CD4-positive, alpha-beta T cell (primary cell): ENCODE measurements around the gene SCGB1A1. TPM values are rescaled to one million over a fixed set of nuclear protein-coding genes. Genes with fewer than 3 reads are reported as not detected.

Source experiments
- ATAC-seq: fragments of 200-7000 bp; cut with Tn5 transposase; one replicate; pipeline ENCODE4 v1.10.0; 2022; ENCODE audit warnings: mild to moderate bottlenecking; ENCODE audit not compliant: poor library complexity
- CTCF ChIA-PET: fragments of 350-600 bp; sonication (Branson Sonifier 250); formaldehyde crosslinking; loops from one replicate; lab custom pipeline; 2021; ENCODE audit warnings: antibody characterized with exemption, inconsistent platforms; lab: Charles Lee
- POLR2A ChIA-PET: fragments of 350-600 bp; sonication (Branson Sonifier 250); formaldehyde crosslinking; loops from one replicate; lab custom pipeline; 2021; ENCODE audit warnings: antibody characterized with exemption, inconsistent platforms; lab: Charles Lee
- DNase-seq, 14 experiments: peaks; one replicate each; pipeline ENCODE4 v3.0.0-alpha.2; 2013 to 2020; ENCODE audit warnings: mixed read lengths in 2 of 14
- H3K27ac ChIP-seq, 2 donors: one replicate each; pipeline versions ENCODE4 v1.5.1 to v1.7.0; 2013; ENCODE audit warnings: low read length in 2 of 2, low read depth in 1 of 2, mild to moderate bottlenecking in 1 of 2
- H3K27me3 ChIP-seq, 2 experiments: 1 replicate in 1 of 2; 2 replicates in 1 of 2; pipeline versions ENCODE4 v1.6.1 to v1.7.0; 2013; ENCODE audit warnings: low read length in 2 of 2, control low read depth in 1 of 2, mild to moderate bottlenecking in 1 of 2, moderate library complexity in 1 of 2; ENCODE audit not compliant: insufficient read depth in 2 of 2, control insufficient read depth in 1 of 2
- H3K36me3 ChIP-seq: one replicate; pipeline ENCODE4 v1.6.1; 2013; ENCODE audit warnings: low read length, control low read depth; ENCODE audit not compliant: insufficient read depth
- H3K4me1 ChIP-seq: one replicate; pipeline ENCODE4 v1.6.1; 2013; ENCODE audit warnings: low read length, control low read depth; ENCODE audit not compliant: insufficient read depth
- H3K4me3 ChIP-seq: one replicate; pipeline ENCODE4 v1.5.1; 2013; ENCODE audit warnings: mild to moderate bottlenecking, low read length, moderate library complexity
- H3K9me3 ChIP-seq, 2 experiments: 1 replicate in 1 of 2; 2 replicates in 1 of 2; pipeline versions ENCODE4 v1.6.1 to v1.7.0; 2013; ENCODE audit warnings: low read length in 2 of 2, mild to moderate bottlenecking in 2 of 2, control low read depth in 1 of 2, moderate library complexity in 1 of 2; ENCODE audit not compliant: control insufficient read depth in 1 of 2, insufficient read depth in 1 of 2
- H3K27ac Mint-ChIP-seq: one replicate; pipeline ENCODE4 v1.8.0; 2020; ENCODE audit warnings: mixed read lengths
- H3K27me3 Mint-ChIP-seq: one replicate; pipeline ENCODE4 v1.8.0; 2021; ENCODE audit warnings: mixed read lengths
- H3K36me3 Mint-ChIP-seq: one replicate; pipeline ENCODE4 v1.8.0; 2021; ENCODE audit warnings: low read depth, mixed read lengths
- H3K4me1 Mint-ChIP-seq: one replicate; pipeline ENCODE4 v1.8.0; 2021; ENCODE audit warnings: low read depth, mixed read lengths
- H3K4me3 Mint-ChIP-seq: one replicate; pipeline ENCODE4 v1.8.0; 2020; ENCODE audit warnings: mild to moderate bottlenecking, mixed read lengths
- H3K9me3 Mint-ChIP-seq: one replicate; pipeline ENCODE4 v1.8.0; 2020; ENCODE audit warnings: mixed read lengths
- CTCF ChIP-seq: fragments of 200-600 bp; IDR thresholded peaks from one replicate; pipeline ENCODE4 v1.8.0; 2022; ENCODE audit warnings: antibody characterized with exemption, mild to moderate bottlenecking
- intact Hi-C, 2 experiments: fragments of 100-400 bp; cut with DNase I in 1 of 2; cut with micrococcal nuclease in 1 of 2; formaldehyde crosslinking; loops; one replicate each; pipeline versions ENCODE4 v1.15.1 to v1.9.0; 2023 to 2025; cut with DNase I, micrococcal nuclease
- total RNA-seq, 174 experiments: library from RNA in 2 of 174; stranded (reverse) in 2 of 174; gene quantifications; one replicate each; pipeline ENCODE4 v1.2.3 and lab custom pipeline; 2021 to 2026

SCGB1A1 gene
- total RNA-seq, 2 experiments from 2014 or later, result not detected

GRCh38 chr11:62459080-62459479 is 40.2 kb downstream of the SCGB1A1 start:
- Mint-ChIP-seq H3K27me3 (no peaks in the 10 kb centered on the region), H3K4me1 (no peaks in the 10 kb centered on the region), H3K9me3 (no peaks in the 10 kb centered on the region), H3K27ac (no peak overlapping the region), H3K36me3 (no peaks in the 10 kb centered on the region), H3K4me3 (no peak overlapping the region)
- ATAC-seq (no peak), DNase-seq (no peak)
- Histone ChIP-seq H3K36me3 (no peaks in the 10 kb centered on the region), H3K27ac (no peak overlapping the region), H3K9me3 (no peaks in the 10 kb centered on the region), H3K4me3 (no peak overlapping the region), H3K4me1 (no peaks in the 10 kb centered on the region), H3K27me3 (no peaks in the 10 kb centered on the region)
- CTCF ChIA-PET, result no interaction called here
- intact Hi-C loops, result no loop called here
- POLR2A ChIA-PET, result no interaction called here
- no peak for TF ChIP-seq CTCF

GRCh38 chr11:62461740-62462507 is 43.1 kb downstream of the SCGB1A1 start:
- Histone ChIP-seq H3K4me3 (no peak overlapping the region), H3K27me3 (no peaks in the 10 kb centered on the region), H3K27ac (no peak overlapping the region), H3K36me3 (no peaks in the 10 kb centered on the region), H3K4me1 (no peaks in the 10 kb centered on the region), H3K9me3 (no peaks in the 10 kb centered on the region)
- H3K4me3 Mint-ChIP-seq, result no peak overlapping the region
- ChIA-PET CTCF (interaction anchor here (0.7 to 2.1 kb wide), 2 partner anchors 37 to 241 kb away, joined by 3 to 7 read pairs; no protein-coding TSS in a partner anchor), POLR2A (no interaction called here)
- ATAC-seq, result no peak
- H3K36me3 Mint-ChIP-seq, result no peaks in the 10 kb centered on the region
- H3K27ac Mint-ChIP-seq, result no peak overlapping the region
- intact Hi-C loops, result no loop called here
- H3K9me3 Mint-ChIP-seq, result no peaks in the 10 kb centered on the region
- no peaks in the 10 kb centered on the region for H3K27me3 Mint-ChIP-seq
- TF ChIP-seq CTCF, result no peak
- H3K4me1 Mint-ChIP-seq, result no peaks in the 10 kb centered on the region
- no peak for DNase-seq

- ATAC-seq (no peak), DNase-seq (no peak)
- Mint-ChIP-seq H3K9me3 (no peaks in the 10 kb centered on the region), H3K36me3 (no peaks in the 10 kb centered on the region), H3K27me3 (no peaks in the 10 kb centered on the region), H3K4me3 (no peak overlapping the region), H3K4me1 (no peaks in the 10 kb centered on the region), H3K27ac (no peak overlapping the region)
- Histone ChIP-seq H3K27me3 (no peaks in the 10 kb centered on the region), H3K4me1 (no peaks in the 10 kb centered on the region), H3K36me3 (no peaks in the 10 kb centered on the region), H3K27ac (no peak overlapping the region), H3K4me3 (no peak overlapping the region), H3K9me3 (no peaks in the 10 kb centered on the region)
- POLR2A ChIA-PET, result no interaction called here
- intact Hi-C loops, result no loop called here
- CTCF ChIA-PET, result interaction anchor here (2.1 kb wide), 1 partner anchor 38 kb away, joined by 7 read pairs; no protein-coding TSS in a partner anchor
- TF ChIP-seq CTCF, result no peak
These were observed 43.7 kb downstream of the SCGB1A1 start for GRCh38 chr11:62462508-62462892.
